Nephron progenitor cell (in vitro differentiated cells): ENCODE measurements around the gene GNG2.
A peak's percentile ranks its signal among the peaks of the same experiment; 100 is the strongest.

Source experiments
- DNase-seq: peaks from one replicate; pipeline ENCODE4 v3.0.0; 2021
- H3K27ac Mint-ChIP-seq: 2 replicates; pipeline ENCODE4 v1.8.0; 2021; ENCODE audit warnings: mild to moderate bottlenecking, moderate library complexity, mixed read lengths
- H3K27me3 Mint-ChIP-seq: 2 replicates; pipeline ENCODE4 v1.8.0; 2021; ENCODE audit warnings: mild to moderate bottlenecking, low read depth, mixed read lengths; ENCODE audit not compliant: poor library complexity
- H3K36me3 Mint-ChIP-seq: 2 replicates; pipeline ENCODE4 v1.8.0; 2021; ENCODE audit warnings: low read depth, mixed read lengths
- H3K4me1 Mint-ChIP-seq: 2 replicates; pipeline ENCODE4 v1.8.0; 2021; ENCODE audit warnings: mixed read lengths
- H3K4me3 Mint-ChIP-seq: 2 replicates; pipeline ENCODE4 v1.8.0; 2021; ENCODE audit warnings: mild to moderate bottlenecking, moderate library complexity, mixed read lengths
- H3K9me3 Mint-ChIP-seq: 2 replicates; pipeline ENCODE4 v1.8.0; 2021; ENCODE audit warnings: mild to moderate bottlenecking, moderate library complexity, mixed read lengths
- CTCF ChIP-seq: fragments of 200-600 bp; sonication (generic); IDR thresholded peaks from 2 replicates; pipeline ENCODE4 v1.5.0; 2021; ENCODE audit warnings: antibody characterized with exemption

Gene GNG2

DNA sequence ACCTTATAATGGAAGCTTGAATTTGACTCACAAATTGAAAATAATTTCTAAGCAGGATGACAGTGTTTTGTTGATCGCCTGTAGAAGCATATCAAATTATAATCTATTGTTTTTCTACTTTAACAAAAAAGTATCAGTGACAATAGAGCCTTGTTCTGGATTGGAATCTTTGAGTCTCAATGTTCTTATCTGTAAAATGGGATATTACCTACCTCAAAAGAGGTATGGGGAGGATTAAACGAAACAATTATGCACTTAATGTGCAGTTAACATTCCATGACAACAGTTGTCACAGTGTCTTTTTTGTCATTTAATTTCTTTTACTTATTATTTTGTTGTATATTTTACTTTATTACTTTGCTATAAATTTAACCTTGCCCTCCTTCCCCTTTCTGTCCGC lies 130.1 kb downstream of the GNG2 start:
- peaks cover 27% of the 10 kb centered on the region for H3K36me3 Mint-ChIP-seq
- H3K27me3 Mint-ChIP-seq = peaks cover 3% of the 10 kb centered on the region
- no peak for DNase-seq
- TF ChIP-seq CTCF = no peak
- H3K4me1 Mint-ChIP-seq = peaks cover 27% of the 10 kb centered on the region
- no peak overlapping the region for H3K27ac Mint-ChIP-seq
- H3K9me3 Mint-ChIP-seq = no peaks in the 10 kb centered on the region
- H3K4me3 Mint-ChIP-seq = peak overlapping the region; percentile 97

DNA sequence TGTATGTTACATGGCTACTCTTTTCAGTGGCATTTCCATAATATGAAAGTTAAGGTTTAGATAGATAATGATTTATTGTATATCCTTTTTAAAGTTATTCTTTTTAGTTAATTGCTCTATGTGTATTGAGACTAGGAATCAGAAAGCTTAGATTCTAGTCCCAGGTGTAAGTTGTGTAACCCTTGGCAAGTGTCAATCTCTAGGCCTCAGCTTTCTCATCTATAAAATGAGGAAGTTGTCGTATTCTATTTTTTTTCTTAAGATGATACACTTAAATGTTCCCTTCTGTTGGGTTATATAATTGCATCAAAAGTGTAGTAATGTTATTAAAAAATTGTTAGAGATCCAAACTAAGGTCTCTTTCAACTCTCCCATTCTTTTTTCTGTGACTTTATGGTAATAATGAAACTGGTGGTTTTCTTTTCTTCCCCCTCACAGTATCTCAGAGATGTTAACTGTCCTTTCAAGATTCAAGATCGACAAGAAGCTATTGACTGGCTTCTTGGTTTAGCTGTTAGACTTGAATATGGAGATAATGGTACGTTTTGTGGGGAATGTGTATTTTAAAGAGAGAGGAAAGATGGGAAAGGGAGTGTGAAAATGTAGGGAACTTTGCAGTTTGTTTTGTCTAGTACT lies 133.0 kb downstream of the GNG2 start:
- H3K9me3 Mint-ChIP-seq = no peaks in the 10 kb centered on the region

GRCh38 chr14:51996148-51996746 lies 135.8 kb downstream of the GNG2 start:
- Mint-ChIP-seq H3K36me3 (peaks cover 50% of the 10 kb centered on the region), H3K4me1 (peaks cover 6% of the 10 kb centered on the region)
- DNase-seq = no peak

More for the DNA sequence above, 133.0 kb downstream of the GNG2 start:
- peaks cover 24% of the 10 kb centered on the region for H3K4me1 Mint-ChIP-seq
- H3K4me3 Mint-ChIP-seq = no peak overlapping the region
- TF ChIP-seq CTCF = no peak
- H3K27me3 Mint-ChIP-seq = no peaks in the 10 kb centered on the region
- H3K36me3 Mint-ChIP-seq = peaks cover 34% of the 10 kb centered on the region
- no peak overlapping the region for H3K27ac Mint-ChIP-seq
- no peak for DNase-seq

GRCh38 chr14:51998348-51998747 lies 137.9 kb downstream of the GNG2 start:
- Mint-ChIP-seq H3K27me3 (no peaks in the 10 kb centered on the region), H3K4me3 (no peak overlapping the region), H3K36me3 (peaks cover 52% of the 10 kb centered on the region), H3K27ac (no peak overlapping the region), H3K9me3 (no peaks in the 10 kb centered on the region), H3K4me1 (no peaks in the 10 kb centered on the region)
- DNase-seq = no peak
- no peak for TF ChIP-seq CTCF

More at GRCh38 chr14:51996148-51996746, 135.8 kb downstream of the GNG2 start:
- H3K27me3 Mint-ChIP-seq = no peaks in the 10 kb centered on the region
- H3K9me3 Mint-ChIP-seq = no peaks in the 10 kb centered on the region
- no peak overlapping the region for H3K4me3 Mint-ChIP-seq
- TF ChIP-seq CTCF = peak; percentile 73
- no peak overlapping the region for H3K27ac Mint-ChIP-seq

- Mint-ChIP-seq H3K27ac (no peak overlapping the region), H3K36me3 (peaks cover 48% of the 10 kb centered on the region), H3K4me1 (no peaks in the 10 kb centered on the region), H3K27me3 (no peaks in the 10 kb centered on the region), H3K9me3 (no peaks in the 10 kb centered on the region), H3K4me3 (no peak overlapping the region)
- no peak for TF ChIP-seq CTCF
- no peak for DNase-seq
Measured at GRCh38 chr14:51999084-51999483, 138.7 kb downstream of the GNG2 start.
